Cardiac fibroblast (primary cell): ENCODE results near the gene ACOXL.

ENCODE experiments used
- DNase-seq, 2 donors: peaks; one replicate each; pipeline versions ENCODE4 v3.0.0 to v3.0.0-alpha.2; 2010; ENCODE audit warnings: low read depth in 2 of 2
- H3K4me3 ChIP-seq, 2 donors: replicated peaks in 1 of 2; 1 replicate in 1 of 2; 2 replicates in 1 of 2; pipeline ENCODE4 v1.5.1; 2011; ENCODE audit warnings: low read depth in 2 of 2, low read length in 2 of 2, mild to moderate bottlenecking in 2 of 2, moderate library complexity in 1 of 2
- CTCF ChIP-seq: IDR thresholded peaks from one replicate; pipeline ENCODE4 v1.5.1; 2011; ENCODE audit warnings: low read depth, mild to moderate bottlenecking, low read length, inconsistent platforms

The ACOXL gene

GRCh38 chr2:110980339-110981062 is 248.1 kb downstream of the ACOXL start:
- no peak for TF ChIP-seq CTCF
- H3K4me3 ChIP-seq: no peak overlapping the region
- DNase-seq: no peak

- H3K4me3 ChIP-seq: no peak overlapping the region
- no peak for TF ChIP-seq CTCF
- peak in 1 of 2 donors; percentile 5 for DNase-seq
Measured at GRCh38 chr2:110983133-110983532, 250.8 kb downstream of the ACOXL start.

GRCh38 chr2:110984694-110985490 is 252.5 kb downstream of the ACOXL start:
- no peak overlapping the region for H3K4me3 ChIP-seq
- TF ChIP-seq CTCF: no peak
- DNase-seq: no peak

GRCh38 chr2:110990440-110990839 is 258.1 kb downstream of the ACOXL start:
- H3K4me3 ChIP-seq: no peak overlapping the region
- no peak for TF ChIP-seq CTCF

GRCh38 chr2:110991911-110992310 is 259.5 kb downstream of the ACOXL start:
- no peak overlapping the region for H3K4me3 ChIP-seq
- DNase-seq: no peak
- TF ChIP-seq CTCF: no peak

More at GRCh38 chr2:110990440-110990839, 258.1 kb downstream of the ACOXL start:
- no peak for DNase-seq

GRCh38 chr2:110992886-110993285 is 260.5 kb downstream of the ACOXL start:
- TF ChIP-seq CTCF: no peak
- H3K4me3 ChIP-seq: no peak overlapping the region
- DNase-seq: no peak
